Eye (tissue), 1 donor: ENCODE measurements around the gene PDXK.

Source experiments
- DNase-seq: peaks from one replicate; pipeline ENCODE4 v3.0.0-alpha.2; 2015

Gene PDXK

GRCh38 chr21:43764576-43765495 is 45.9 kb downstream of the PDXK start:
- no peak for DNase-seq

DNA sequence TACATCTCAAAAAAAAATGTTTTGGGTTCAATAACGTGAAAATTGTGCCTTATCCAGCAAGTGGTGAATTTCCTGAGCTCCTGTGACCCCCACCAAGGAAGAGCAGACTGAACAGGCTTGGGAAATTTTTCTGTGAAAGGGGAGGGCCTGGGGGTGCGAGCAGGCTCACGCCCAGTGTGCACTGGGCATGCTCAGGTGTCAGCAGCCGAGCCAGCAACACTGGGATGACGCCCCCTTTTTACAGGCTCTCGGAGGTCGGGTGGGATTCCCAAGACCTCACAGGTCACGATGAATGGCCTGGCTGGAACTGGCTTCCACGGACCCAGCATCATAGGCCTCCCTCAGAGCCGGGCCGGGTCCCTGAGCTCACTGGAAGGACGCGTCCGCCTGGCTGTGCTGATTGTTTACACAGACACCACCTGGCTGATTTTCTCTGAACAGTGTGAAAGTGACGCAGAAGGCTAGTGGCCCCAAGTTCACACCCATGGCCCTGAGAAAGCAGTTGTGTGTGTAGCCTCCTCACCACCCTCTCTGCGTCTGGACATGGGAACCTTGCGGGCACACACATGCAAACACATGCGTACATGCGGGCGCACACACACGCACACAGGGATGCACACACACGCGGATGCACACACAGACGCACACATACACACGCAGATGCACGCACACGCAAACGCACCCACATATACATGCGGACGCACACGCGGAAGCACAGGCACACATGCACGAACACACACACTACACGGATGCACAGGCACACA is 48.0 kb downstream of the PDXK start:
- no peak for DNase-seq

- DNase-seq, result no peak
Observed at GRCh38 chr21:43767498-43767983, 48.6 kb downstream of the PDXK start.

GRCh38 chr21:43767984-43768867 is 49.3 kb downstream of the PDXK start:
- peak; percentile 55 for DNase-seq

GRCh38 chr21:43768868-43769167 is 49.9 kb downstream of the PDXK start:
- no peak for DNase-seq

GRCh38 chr21:43769325-43769958 is 50.5 kb downstream of the PDXK start:
- no peak for DNase-seq

DNA sequence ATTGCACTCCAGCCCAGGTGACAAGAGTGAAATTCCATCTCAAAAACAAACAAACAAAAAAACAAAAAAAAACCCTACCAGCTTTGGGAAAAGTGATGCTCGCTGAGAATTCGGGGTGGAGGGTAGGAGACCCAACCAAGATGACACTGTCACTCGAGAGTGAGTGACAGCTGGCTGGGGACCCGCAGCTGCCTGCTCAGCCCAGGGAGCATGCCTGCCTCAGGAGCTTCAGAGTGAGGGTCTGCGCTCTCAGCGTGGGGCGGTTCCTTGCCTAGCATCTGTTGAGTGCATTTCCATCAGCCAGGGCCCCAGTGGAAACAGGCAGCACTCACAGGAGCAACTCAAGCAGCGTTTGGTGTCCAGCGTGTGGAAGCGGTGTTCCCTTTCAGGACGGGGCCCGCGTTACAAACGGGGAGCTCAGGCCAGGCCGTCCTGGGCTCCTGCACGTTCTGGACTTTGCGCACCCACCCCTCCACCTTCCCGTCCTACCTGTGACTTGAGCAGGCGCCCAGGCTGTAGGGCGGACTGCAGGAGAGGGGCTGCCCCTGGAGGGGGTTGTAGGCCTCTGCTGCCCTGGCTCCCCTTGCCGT is 51.2 kb downstream of the PDXK start:
- DNase-seq, result no peak

DNA sequence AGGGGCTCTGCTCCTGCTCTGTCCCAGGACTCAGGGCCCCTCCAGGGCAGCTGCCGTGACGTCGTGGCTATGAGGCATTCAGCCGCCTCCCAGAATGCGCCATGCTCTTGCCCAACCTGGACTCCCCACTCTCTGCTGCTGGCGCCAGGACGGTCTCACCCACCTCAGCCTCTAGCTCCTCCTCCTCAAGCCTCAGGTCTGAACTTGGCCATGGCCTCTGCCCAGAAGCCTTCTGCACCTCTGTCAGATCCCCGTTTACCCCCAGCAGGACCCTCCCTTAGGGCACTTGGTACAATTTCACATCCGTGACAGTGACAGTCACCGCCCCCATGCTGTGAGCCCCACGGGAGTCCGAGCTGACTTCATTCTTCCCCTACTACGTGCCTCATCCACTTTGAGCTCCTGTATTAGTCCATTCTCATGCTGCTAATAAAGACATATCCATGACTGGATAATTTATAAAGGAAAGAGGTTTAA is 52.3 kb downstream of the PDXK start:
- DNase-seq, result no peak

DNA sequence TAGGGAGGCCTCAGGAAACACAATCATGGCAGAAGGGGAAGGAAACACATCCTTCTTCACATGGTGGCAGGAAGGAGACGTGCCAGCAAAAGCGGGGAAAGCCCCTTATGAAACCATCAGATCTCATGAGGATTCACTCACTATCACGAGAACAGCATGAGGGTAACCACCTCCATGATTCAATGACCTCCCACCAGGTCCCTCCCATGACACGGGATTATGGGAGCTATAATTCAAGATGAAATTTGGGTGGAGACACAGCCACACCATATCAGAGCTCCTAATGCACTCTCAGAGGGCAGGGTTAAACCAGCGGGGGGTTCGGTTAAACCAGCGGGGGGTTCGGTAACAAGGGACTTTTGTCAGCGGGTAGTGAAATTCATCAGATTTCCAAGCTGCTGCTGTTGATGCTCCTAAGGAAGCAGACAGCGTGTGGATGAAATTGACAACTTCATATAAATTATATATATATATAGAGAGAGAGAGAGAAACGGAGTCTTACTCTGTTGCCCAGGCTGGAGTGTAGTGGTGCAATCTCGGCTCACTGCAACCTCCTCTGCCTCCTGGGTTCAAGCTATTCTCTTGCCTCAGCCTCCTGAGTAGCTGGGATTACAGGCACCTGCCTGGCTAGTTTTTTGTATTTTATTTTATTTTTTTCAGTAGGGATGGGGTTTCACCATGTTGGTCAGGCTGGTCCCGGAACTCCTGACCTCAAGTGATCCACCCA is 52.9 kb downstream of the PDXK start:
- DNase-seq, result no peak

DNA sequence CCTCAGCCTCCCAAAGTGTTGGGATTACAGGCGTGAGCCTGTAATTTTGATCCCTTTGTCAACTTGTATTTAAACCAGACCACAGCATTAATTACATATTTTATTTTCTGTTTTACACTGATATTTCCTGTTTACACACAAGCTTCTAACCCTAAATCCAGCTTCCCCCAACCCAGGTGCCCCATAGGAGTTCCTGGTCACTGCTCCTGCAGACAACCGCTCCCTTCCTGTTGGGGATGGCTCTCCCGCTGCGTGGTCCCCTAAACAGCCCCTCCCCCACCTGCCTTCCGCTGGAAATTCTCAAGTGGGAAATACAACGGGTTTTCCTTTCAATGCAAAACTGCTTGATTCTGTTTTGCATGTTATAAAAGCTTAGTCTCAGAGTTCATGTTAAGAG is 53.5 kb downstream of the PDXK start:
- DNase-seq, result no peak

GRCh38 chr21:43774163-43774562 is 55.2 kb downstream of the PDXK start:
- DNase-seq, result no peak

DNA sequence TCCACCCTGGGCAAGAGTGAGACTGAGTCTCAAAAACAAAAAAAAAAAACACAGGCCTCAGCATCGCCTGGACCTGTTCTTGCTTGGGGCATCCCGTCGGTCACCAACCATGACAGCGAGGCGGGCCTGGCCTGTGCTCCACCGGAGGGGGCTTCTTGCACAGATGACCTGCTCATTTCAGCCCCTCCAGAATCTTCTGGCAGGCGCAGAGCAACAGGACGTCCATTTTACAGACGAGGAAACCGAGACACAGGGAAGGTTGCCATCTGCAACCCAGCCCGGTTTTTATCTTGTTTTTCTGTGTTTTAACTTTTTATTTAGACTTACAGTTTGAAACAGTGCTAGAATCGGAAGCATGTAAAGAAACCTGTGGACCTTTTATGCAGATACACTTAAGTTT is 56.3 kb downstream of the PDXK start:
- DNase-seq, result no peak

DNA sequence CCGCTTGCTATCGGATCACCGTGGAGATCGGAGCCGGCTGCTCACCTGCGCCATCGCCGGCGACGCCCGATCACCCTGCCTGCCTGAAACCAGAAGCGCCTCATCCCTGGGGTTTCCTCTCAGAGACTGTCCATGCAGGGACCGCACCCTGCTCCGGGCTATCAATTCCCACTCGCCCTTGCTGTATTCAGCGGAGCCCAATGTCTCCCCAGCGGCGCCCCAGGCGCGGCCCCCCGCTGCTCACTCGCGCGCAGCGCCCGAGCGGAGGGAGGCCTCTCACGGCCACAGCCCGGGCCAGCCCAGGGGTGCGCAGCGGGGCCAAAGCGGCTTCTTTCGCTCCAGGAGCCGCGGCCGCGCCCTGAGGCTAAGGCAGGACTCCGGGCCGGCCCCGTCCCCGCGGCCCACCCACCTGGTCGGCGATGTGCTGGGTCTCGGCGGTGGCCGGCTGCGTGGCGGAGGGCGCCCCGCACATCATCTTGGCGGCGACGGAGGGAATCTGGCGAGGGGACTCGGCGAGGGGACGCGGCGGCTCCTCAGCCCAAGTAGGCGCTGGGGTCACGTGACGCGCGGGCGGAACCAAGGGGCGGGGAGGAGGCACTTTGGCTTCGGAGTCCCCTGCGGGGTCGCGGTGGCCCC is 57.0 kb downstream of the PDXK start, which contains the start of gene CSTB:
TSS of gene CSTB (minus strand) at position 514 of the 636 bp plus-strand sequence. CDS start at position 475, 39 bp downstream.
- DNase-seq, result peak; percentile 93

DNA sequence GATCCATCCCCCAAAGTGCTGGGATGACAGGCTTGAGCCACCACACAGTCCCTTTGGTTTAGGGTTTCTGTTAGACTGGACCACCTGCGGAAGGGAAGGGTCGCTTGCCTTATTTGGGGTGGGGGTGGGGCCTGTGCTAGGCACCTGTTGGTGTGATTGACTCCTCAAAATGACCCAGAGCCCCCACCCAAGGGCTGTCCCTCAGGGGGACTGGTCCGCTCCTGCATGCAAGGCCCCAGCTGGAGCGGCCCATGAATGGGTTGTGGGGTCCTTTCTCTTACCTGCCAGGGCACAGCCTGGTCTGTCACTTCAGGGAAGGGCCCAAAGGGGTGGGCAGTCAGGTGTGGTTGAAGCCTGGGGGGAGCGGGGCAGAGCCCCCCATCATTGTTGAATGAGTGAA is 59.0 kb downstream of the PDXK start:
- no peak for DNase-seq

DNA sequence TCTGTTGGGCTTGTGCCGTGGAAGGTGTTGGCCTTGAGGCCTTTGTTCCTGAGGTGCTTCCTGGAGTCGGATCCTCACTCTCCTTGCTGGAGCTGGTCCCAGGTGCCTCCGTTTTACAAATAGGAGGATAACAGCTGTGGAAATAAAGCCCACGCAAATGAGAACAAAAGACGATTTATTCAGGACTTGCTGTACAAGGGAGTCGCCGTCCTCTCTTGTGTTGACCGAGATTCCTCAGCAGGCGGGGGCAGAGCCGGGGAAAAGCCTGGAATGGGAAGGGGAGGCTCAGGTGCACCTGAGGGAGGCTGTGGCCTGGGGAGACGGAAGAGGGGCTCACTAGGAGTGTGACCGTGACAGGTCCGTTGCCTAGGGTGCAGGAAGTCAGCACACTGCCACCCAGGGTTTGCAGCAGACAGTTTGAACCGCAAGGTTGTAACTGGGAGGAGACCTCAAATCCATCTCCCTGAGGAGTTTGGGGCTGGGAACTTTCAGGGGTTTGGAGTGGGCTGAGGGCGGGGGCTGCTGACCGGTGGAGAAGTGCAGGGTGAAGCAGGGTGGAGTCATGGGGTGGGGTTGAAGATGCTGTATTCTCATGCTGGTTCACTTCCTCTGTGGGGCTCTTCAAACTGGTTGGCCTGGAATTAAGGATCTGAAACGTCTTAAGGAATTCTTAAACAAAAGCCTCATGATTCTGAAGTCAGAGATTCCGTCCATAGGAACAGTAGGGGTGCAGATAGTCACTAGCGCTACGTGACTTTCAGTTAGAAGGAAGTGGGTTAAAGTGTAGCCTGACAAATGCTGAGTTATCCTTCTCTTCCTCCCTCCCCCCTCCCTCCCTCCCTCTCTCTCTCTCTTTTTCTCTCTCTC is 59.8 kb downstream of the PDXK start:
- no peak for DNase-seq

- DNase-seq, result no peak
Observed at GRCh38 chr21:43779660-43780059, 60.7 kb downstream of the PDXK start.

DNA sequence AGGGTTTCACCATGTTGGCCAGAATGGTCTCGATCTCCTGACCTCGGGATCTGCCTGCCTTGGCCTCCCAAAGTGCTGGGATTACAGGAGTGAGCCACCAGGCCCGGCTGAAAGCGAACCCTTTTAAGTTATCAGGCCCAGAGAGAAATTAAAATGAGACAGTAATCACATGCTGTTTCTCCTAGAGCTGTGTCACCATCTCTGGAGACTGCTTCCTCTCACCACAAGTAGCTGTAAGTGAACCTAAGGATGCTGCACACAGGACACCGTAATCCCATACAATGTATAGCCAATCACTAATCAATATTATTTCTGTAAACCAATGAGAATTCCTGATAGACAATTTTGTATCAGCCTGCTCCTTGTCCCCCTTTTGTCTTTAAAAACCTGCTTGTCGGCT is 62.9 kb downstream of the PDXK start:
- no peak for DNase-seq

- DNase-seq, result no peak
Observed at GRCh38 chr21:43782431-43783097, 63.6 kb downstream of the PDXK start.

GRCh38 chr21:43783098-43783700 is 64.3 kb downstream of the PDXK start:
- DNase-seq, result no peak
